Loucy (cell line): ENCODE measurements around the gene GNA12.

Experiments used
- CTCF ChIP-seq: fragments of 200-600 bp; sonication (generic); conservative IDR thresholded peaks from 2 replicates; pipeline ENCODE4 v1.5.1; 2014; ENCODE audit warnings: mild to moderate bottlenecking, antibody characterized with exemption, low read length
- EZH2phosphoT487 ChIP-seq: fragments of 200-600 bp; IDR thresholded peaks from 2 replicates; pipeline ENCODE4 v1.6.1; 2018; ENCODE audit warnings: antibody characterized with exemption, mild to moderate bottlenecking, moderate library complexity, borderline replicate concordance

DNA sequence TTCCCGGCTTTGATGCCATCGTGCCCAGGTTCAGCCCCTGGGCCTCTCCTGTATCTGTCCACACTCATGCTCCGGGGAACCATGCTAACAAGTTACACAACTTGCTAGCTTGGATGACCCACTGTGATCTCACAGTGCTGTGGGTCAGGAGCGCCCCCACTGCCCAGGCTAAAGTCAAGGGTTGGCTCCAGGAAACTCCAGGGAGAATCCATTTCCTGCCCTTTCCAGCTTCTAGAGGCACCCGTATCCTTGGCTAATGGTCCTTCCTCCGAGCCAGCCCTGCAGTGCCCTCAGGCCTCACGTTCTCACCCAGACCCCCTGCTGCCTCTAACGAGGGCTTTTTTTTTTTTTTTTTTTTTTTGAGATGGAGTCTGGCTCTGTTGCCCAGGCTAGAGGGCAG, 136.6 kb downstream of the GNA12 start:
- no peak for TF ChIP-seq CTCF
- no peak for TF ChIP-seq EZH2phosphoT487
